Measurements from ENCODE around the gene THSD4.

- TF ChIP-seq CTCF (IDR thresholded peaks at IDR 0.05) = no peak
- no peak for TF ChIP-seq POLR2A (IDR thresholded peaks at IDR 0.05)
Measured at GRCh38 chr15:71093054-71094024, 21.9 kb upstream of the THSD4 start.

All from thyroid gland (tissue), 4 donors.